Rectal smooth muscle tissue (tissue), 1 donor: Measurements from ENCODE around the gene RFX2.

Source experiments
- H3K27ac ChIP-seq: one replicate; pipeline ENCODE4 v1.7.0; 2013; ENCODE audit warnings: low read depth, low read length, inconsistent platforms
- H3K27me3 ChIP-seq: one replicate; pipeline ENCODE4 v1.7.0; 2013; ENCODE audit warnings: low read length; ENCODE audit not compliant: control insufficient read depth, insufficient read depth
- H3K36me3 ChIP-seq: one replicate; pipeline ENCODE4 v1.7.0; 2013; ENCODE audit warnings: low read length; ENCODE audit not compliant: control insufficient read depth, insufficient read depth
- H3K4me1 ChIP-seq: one replicate; pipeline ENCODE4 v1.7.0; 2013; ENCODE audit warnings: low read length; ENCODE audit not compliant: control insufficient read depth, insufficient read depth
- H3K4me3 ChIP-seq: one replicate; pipeline ENCODE4 v1.7.0; 2013; ENCODE audit warnings: low read length
- H3K9ac ChIP-seq: one replicate; pipeline ENCODE4 v1.7.0; 2013; ENCODE audit warnings: low read length

Gene RFX2

DNA sequence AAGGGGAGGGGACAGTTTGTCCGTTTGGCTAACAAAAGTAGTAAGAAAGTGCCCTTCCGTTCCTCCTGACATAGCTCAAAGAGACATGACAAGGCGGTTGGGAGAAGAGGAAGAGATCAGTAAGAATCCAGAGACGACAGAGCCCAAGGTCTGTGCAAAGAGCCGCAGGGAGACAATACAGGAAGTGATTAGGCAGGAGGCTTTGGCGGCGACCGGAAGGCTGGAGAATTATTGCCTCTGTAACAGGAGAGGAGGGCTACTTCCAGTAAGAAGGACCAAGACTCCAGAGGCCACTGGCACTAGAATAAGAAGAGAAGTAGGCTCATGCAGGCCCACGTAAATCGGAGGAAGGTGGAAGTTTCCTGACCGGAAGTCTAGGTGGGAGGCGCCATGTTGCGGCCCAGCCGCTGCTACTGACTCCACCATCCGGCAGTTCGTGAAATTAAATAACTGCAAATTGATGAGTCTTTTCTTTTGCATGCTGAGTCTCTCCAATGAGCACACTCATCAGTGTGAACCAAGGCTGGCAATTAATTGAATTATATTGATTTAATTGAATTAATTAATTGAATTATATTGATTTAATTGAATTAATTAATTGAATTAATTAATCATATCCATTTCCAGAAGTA lies 9.9 kb downstream of the RFX2 start:
- Histone ChIP-seq H3K9ac (no peak overlapping the region), H3K4me3 (no peak overlapping the region), H3K27me3 (no peaks in the 10 kb centered on the region), H3K27ac (peak overlapping the region; percentile 87), H3K36me3 (no peaks in the 10 kb centered on the region), H3K4me1 (peaks cover 56% of the 10 kb centered on the region)

DNA sequence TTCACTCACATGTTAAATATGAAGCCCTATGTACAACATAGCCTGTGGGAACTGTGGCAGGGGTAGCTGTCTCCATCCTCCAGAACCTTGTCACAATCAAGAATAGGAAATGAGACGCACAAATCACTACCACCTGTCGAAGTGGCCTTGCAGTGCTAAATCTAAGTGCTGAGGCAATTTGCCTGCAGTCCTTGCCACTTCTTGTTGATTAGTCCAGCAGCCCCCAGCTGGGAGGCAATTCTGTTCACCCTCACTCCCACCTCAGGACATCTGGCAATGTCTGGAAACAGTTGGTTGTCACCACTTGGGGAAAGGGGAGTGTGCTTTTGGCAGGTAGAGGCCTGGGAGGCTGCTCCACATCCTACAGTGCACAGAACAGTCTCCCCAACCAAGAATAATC lies 10.7 kb downstream of the RFX2 start:
- H3K4me1 ChIP-seq = peaks cover 55% of the 10 kb centered on the region
- peak overlapping the region; percentile 87 for H3K27ac ChIP-seq
- no peaks in the 10 kb centered on the region for H3K36me3 ChIP-seq
- H3K9ac ChIP-seq = no peak overlapping the region
- no peaks in the 10 kb centered on the region for H3K27me3 ChIP-seq
- H3K4me3 ChIP-seq = no peak overlapping the region

DNA sequence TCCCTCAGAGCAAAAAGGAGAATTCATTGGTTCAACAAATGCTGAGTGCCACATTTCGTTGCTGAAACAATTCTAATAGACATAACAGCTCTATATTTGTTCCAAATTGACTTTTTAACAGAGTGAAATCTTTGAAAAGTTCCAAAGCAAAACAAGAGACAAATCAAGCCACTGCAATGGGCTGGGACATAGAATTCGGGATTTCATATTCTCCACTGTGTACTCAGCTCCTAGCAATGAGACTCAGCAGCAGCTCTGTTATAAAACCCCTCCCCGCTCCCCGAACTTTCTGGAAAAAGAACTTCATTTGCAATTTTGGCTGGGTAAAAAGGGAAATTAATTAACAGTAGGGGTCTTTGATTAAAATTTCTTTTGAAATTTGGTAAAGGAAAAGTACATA lies 11.3 kb downstream of the RFX2 start:
- peak overlapping the region; percentile 87 for H3K27ac ChIP-seq
- H3K4me1 ChIP-seq = peaks cover 52% of the 10 kb centered on the region
- H3K36me3 ChIP-seq = no peaks in the 10 kb centered on the region
- H3K27me3 ChIP-seq = no peaks in the 10 kb centered on the region
- no peak overlapping the region for H3K9ac ChIP-seq
- no peak overlapping the region for H3K4me3 ChIP-seq

DNA sequence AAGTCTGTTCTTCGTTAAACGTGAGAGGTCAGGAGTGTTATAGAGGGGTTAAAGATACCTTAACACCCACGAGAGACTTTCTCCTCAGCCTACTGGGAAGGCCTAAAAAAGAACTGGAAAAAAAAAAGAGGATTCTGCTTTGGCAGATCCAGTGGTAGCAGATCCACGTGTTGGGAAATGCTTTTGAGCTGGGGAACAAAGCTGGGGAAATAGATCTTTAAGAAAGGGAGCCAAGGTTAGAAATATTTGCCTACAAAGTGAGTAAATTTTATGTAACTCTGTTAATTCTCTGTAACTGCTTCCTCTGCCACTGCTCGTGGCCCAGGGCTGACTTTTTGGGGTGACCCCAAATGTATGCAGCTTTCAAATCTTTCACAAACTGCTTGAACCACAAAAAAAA lies 11.7 kb downstream of the RFX2 start:
- H3K4me1 ChIP-seq = peaks cover 49% of the 10 kb centered on the region
- peak overlapping the region; percentile 87 for H3K27ac ChIP-seq
- H3K4me3 ChIP-seq = no peak overlapping the region
- H3K27me3 ChIP-seq = no peaks in the 10 kb centered on the region
- no peaks in the 10 kb centered on the region for H3K36me3 ChIP-seq
- H3K9ac ChIP-seq = no peak overlapping the region

DNA sequence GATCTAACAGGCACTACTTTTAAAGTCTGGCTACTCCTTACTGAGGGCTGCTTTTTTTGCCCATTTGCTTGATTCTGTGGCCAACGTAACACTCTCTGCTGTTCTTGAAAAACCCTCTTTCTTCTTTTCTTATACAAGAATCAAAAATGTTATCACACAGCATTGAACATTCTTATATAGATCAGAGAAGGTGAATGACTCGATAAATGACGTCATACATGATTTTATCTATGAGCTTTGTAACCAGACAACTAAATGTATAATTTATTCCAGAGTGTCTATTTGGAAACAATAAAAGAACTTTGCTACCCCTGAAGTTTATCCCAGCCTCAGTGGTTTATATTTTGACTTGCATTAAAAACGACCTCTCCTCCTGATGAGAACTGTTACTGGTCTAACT lies 12.4 kb downstream of the RFX2 start:
- H3K36me3 ChIP-seq = no peaks in the 10 kb centered on the region
- H3K27me3 ChIP-seq = no peaks in the 10 kb centered on the region
- no peak overlapping the region for H3K9ac ChIP-seq
- H3K4me3 ChIP-seq = no peak overlapping the region
- H3K4me1 ChIP-seq = peaks cover 50% of the 10 kb centered on the region
- peak overlapping the region; percentile 87 for H3K27ac ChIP-seq

DNA sequence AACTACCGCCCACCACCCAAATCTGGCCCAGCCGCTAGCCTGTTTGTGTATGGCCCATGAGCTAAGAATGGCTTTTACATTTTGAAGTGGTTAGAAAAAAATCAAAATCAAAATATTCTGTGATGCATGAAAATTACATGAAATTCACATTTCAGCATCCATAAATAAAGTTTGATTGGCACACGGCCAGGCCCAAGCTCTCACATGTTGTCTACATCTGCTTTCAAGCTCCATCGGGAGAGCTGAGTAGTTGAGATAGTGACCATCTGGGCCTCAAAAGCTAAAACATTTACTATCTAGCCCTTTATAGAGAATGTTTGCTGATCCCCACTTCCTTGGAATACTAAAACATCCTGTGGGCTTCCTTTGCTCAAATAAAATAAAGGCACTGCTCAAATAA lies 14.5 kb downstream of the RFX2 start:
- Histone ChIP-seq H3K4me3 (no peak overlapping the region), H3K36me3 (no peaks in the 10 kb centered on the region), H3K27me3 (no peaks in the 10 kb centered on the region), H3K27ac (peak overlapping the region; percentile 19), H3K9ac (no peak overlapping the region), H3K4me1 (peaks cover 52% of the 10 kb centered on the region)

DNA sequence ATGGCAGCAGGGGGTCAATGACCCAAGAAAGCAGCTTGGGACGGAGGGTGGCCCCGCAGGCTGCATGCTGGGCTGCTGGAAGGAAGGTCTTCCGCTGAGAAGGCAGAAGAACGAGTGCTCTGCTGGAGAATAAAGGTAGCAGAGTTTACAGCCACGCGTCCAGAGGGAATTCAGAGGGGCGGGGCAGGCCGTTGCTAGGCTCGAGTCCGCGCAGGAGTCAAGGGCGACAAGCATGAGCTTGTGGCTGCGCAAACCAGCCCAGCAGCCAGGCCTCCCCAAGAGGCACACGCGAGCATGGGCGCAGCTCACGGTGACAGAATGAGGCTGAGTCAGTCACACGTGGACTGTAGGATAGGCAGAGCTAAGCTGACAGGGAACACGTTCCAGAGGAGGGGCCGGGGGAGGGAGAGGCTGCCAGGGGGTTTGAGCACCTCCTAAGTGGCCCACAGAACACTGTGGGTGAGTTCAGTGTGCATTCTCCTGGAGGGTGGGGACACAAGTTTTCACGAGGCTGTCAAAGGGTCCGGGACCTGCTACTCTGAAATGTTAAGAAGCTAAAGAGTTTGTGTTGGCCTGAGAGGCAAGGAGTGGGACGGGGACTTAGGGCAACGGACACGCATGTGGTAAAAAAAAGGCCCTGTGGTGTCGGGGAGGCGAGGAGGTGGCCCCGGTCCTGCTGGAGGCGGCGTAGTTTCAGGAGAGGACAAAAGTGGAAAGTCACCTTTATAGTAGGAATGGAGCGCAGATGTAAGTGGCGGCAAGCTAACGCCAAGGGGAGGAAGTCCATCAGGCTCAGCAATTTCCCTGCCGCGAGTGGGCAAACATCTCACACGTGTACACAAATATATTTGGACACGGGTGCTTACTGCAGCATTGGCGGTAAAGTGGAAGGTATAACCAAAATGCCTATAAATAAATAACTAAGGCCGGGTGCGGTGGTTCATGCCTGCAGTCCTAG lies 17.7 kb downstream of the RFX2 start:
- H3K4me3 ChIP-seq = peak overlapping the region; percentile 51
- H3K27me3 ChIP-seq = no peaks in the 10 kb centered on the region
- H3K36me3 ChIP-seq = no peaks in the 10 kb centered on the region
- H3K4me1 ChIP-seq = peaks cover 42% of the 10 kb centered on the region
- H3K27ac ChIP-seq = peak overlapping the region; percentile 91
- H3K9ac ChIP-seq = peak overlapping the region; percentile 45

DNA sequence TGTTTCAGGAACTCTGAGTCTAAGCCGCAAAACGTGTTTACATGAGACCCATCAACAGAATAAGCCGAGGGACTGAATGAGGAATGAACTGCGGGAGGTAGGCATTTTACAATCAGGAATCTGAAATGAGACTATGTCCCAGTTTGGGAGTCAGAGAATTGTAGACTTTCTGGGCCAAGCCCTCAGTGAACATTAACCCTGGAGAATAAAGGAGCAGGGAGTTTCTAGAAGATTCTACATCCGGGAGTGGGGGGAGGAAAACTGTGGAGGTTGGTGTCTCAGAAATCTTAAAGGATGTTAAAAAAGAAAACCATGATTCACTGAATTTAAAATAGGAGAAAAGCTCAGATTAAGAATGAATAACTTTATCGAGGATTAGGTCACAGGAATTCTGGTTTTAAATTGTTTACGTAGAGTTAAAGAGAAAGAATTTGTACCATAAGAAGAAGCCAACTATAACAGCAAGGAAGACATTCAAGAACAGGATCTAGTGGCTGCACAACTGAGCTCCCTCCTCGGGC lies 18.5 kb downstream of the RFX2 start:
- peaks cover 49% of the 10 kb centered on the region for H3K4me1 ChIP-seq
- peak overlapping the region; percentile 51 for H3K4me3 ChIP-seq
- H3K27me3 ChIP-seq = no peaks in the 10 kb centered on the region
- peak overlapping the region; percentile 91 for H3K27ac ChIP-seq
- no peaks in the 10 kb centered on the region for H3K36me3 ChIP-seq
- no peak overlapping the region for H3K9ac ChIP-seq

DNA sequence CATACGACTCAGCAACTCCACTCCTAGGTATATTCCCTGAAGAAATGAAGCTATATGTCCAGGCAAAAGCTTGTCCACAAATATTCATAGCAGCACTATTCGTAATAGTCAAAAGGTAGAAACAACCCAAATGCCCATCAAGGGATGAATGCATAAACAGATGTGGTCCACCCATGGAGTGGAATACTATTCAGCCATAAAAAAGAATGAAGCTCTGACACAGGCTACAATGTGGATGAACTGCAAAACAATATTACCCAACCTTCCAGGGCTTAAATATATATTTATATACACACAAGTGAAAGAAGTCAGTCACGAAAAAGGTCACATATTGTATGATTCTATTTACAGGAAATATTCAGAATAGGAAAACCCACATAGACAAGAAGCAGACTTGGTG lies 19.7 kb downstream of the RFX2 start:
- H3K9ac ChIP-seq = no peak overlapping the region
- no peak overlapping the region for H3K4me3 ChIP-seq
- no peaks in the 10 kb centered on the region for H3K27me3 ChIP-seq
- peaks cover 59% of the 10 kb centered on the region for H3K4me1 ChIP-seq
- H3K27ac ChIP-seq = peak overlapping the region; percentile 91
- H3K36me3 ChIP-seq = no peaks in the 10 kb centered on the region

DNA sequence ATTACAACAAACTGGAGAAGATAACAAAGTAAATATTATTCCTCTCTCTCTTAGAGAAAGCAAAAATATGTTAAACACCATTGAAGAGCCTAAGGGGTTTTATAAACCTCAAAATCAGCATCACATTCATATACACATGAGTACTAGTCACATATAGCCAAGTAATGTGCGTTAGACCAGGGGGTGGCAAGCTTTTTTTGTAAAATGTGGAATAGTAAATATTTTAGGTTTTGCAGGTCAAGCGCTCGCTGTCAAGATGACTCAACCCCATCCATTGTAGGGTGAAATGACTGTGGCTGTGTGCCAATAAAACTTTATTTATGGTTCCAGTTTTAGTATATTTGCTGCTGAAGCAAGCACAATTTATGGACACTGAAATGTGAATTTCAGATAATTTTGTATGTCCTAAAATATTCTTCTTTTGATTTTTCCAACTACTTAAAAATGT lies 21.7 kb downstream of the RFX2 start:
- Histone ChIP-seq H3K4me1 (peaks cover 59% of the 10 kb centered on the region), H3K9ac (no peak overlapping the region), H3K27ac (peak overlapping the region; percentile 75), H3K36me3 (no peaks in the 10 kb centered on the region), H3K27me3 (no peaks in the 10 kb centered on the region), H3K4me3 (no peak overlapping the region)

DNA sequence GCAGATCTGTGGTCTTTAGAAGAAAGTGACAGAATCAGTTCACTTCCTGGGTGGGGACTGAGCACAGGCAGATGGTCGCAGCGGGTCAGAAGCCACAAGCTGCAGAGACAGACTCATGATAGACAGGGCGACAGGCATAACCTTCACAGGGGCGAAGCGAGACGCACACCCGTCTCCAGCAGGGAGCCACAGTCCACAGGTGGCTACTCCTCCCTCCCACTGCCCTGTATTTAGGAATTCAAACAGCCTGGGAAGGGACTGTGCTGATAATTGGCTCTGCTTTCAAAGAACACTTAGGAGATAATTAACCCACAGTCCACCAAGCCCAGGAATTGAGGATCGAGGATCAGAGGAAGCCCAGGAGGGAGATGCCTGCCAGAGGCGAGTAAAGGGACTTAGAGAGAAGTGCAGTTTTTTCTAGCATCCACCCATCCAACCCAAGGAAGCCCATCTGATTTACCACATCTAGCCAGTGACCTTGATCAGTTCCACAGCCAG lies 23.2 kb downstream of the RFX2 start:
- no peaks in the 10 kb centered on the region for H3K27me3 ChIP-seq
- H3K4me3 ChIP-seq = peak overlapping the region; percentile 9
- H3K36me3 ChIP-seq = no peaks in the 10 kb centered on the region
- peaks cover 47% of the 10 kb centered on the region for H3K4me1 ChIP-seq
- no peak overlapping the region for H3K9ac ChIP-seq
- H3K27ac ChIP-seq = peak overlapping the region; percentile 75

DNA sequence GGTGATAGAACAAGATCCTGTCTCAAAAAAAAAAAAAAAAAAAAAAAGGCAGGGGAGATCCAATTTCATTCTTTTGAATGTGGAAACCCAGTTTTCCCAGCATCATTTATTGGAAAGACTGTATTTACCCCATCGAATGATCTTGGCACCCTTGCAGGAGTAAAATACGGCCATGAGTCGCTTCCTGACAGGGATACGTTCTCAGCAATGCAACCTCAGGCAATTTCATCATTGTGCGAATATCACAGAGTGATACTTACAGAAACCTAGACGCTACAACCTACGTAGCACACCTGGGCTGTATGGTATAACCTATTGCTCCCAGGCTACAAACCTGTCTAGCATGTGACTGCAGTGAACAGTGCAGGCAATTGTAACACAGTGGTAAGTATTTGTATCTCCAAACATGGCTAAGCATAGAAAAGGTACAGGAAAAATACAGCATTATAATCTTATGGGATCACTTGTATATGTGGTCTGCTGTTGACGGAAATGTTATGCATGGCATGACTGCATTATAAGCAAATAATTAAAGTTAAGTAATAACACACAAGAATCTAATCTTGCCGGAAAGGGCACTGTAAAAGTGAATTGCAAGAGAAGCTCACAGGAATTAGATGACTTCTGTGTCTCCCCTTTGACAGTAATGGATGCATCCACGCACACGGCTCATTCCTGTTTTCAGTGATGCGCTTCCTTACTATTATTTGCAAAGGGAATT lies 24.1 kb downstream of the RFX2 start:
- Histone ChIP-seq H3K4me3 (no peak overlapping the region), H3K27me3 (no peaks in the 10 kb centered on the region), H3K9ac (no peak overlapping the region), H3K27ac (peak overlapping the region; percentile 75), H3K4me1 (peaks cover 38% of the 10 kb centered on the region), H3K36me3 (no peaks in the 10 kb centered on the region)
